Measurements from ENCODE around the gene RBMS3. TPM values are rescaled to one million over a fixed set of nuclear protein-coding genes. Genes with fewer than 3 reads are reported as not detected.
"Not testable (repeated sequence)": the region's sequence is repeated elsewhere in the genome, so short reads cannot be mapped to it uniquely, and the experiment has no call there.

Gene RBMS3
- total and polyA plus RNA-seq, 2 experiments from 2014 or later = 34.9 to 37.1 TPM

DNA sequence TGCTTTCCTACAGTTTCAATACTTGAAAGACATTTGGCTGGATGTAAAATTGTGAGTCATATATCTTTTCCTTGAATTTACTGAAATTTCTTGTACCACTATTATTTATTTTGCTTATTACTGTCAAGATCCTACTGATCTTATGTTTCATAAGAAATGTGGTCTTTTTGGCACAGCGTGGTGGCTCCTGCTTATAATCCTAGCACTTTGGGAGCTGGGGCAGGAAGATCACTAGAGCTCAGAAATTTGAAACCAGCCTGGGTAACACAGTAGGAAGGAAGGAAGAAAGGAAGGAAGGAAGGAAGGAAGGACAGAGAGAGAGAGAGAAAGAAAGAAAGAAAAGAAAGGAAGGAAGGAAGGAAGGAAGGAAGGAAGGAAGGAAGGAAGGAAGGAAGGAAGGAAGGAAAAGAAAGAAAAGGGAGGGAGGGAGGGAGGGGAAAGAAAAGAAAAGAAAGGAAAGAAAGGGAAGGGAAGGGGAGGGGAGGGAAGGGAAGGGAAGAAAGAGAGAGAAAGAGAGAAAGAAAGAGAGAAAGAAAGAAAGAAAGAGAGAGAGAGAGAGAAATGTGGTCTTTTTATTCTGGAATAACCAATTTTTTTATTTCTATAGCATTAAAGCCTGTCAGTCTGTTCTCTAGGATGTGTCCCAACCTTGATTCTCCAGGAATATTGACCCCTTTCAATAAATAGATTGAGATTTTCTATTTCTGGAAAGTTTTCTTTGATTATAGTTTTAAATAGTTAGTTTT is 753.5 kb downstream of the RBMS3 start:
- H2AFZ ChIP-seq = no peak overlapping the region
- no peak overlapping the region for H3K27ac ChIP-seq
- TF ChIP-seq EZH2 (IDR thresholded peaks at IDR 0.05; ENCODE audit: borderline replicate concordance) = no peak
- TF ChIP-seq, protein P1, sequence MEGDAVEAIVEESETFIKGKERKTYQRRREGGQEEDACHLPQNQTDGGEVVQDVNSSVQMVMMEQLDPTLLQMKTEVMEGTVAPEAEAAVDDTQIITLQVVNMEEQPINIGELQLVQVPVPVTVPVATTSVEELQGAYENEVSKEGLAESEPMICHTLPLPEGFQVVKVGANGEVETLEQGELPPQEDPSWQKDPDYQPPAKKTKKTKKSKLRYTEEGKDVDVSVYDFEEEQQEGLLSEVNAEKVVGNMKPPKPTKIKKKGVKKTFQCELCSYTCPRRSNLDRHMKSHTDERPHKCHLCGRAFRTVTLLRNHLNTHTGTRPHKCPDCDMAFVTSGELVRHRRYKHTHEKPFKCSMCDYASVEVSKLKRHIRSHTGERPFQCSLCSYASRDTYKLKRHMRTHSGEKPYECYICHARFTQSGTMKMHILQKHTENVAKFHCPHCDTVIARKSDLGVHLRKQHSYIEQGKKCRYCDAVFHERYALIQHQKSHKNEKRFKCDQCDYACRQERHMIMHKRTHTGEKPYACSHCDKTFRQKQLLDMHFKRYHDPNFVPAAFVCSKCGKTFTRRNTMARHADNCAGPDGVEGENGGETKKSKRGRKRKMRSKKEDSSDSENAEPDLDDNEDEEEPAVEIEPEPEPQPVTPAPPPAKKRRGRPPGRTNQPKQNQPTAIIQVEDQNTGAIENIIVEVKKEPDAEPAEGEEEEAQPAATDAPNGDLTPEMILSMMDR (IDR thresholded peaks at IDR 0.05; ENCODE audit: poor library complexity) = no peak
- no peak for TF ChIP-seq EZH2phosphoT487 (IDR thresholded peaks at IDR 0.05; ENCODE audit: low read depth, severe bottlenecking, unreplicated experiment)
- no peaks in the 10 kb centered on the region for H3K79me2 ChIP-seq
- no peak for DNase-seq (ENCODE audit: low spot score)
- WGBS (ENCODE audit: low lambda C conversion rate, missing lambda C conversion rate) = 68% methylated on average over 1 of the region's 1 CpG
- H3K4me3 ChIP-seq = no peak overlapping the region
- no peaks in the 10 kb centered on the region for H3K9me2 ChIP-seq (replicated peaks; ENCODE audit: insufficient read depth)
- H3K27me3 ChIP-seq = no peaks in the 10 kb centered on the region
- H3K9me3 ChIP-seq (ENCODE audit: low read depth) = no peaks in the 10 kb centered on the region
- H3K36me3 ChIP-seq (replicated peaks; ENCODE audit: insufficient read depth, low read depth) = no peaks in the 10 kb centered on the region
- H3K4me1 ChIP-seq (ENCODE audit: insufficient read depth) = no peaks in the 10 kb centered on the region
- H4K20me1 ChIP-seq (ENCODE audit: insufficient read depth, poor library complexity, severe bottlenecking) = no peaks in the 10 kb centered on the region
- no peak overlapping the region for H3K4me2 ChIP-seq

DNA sequence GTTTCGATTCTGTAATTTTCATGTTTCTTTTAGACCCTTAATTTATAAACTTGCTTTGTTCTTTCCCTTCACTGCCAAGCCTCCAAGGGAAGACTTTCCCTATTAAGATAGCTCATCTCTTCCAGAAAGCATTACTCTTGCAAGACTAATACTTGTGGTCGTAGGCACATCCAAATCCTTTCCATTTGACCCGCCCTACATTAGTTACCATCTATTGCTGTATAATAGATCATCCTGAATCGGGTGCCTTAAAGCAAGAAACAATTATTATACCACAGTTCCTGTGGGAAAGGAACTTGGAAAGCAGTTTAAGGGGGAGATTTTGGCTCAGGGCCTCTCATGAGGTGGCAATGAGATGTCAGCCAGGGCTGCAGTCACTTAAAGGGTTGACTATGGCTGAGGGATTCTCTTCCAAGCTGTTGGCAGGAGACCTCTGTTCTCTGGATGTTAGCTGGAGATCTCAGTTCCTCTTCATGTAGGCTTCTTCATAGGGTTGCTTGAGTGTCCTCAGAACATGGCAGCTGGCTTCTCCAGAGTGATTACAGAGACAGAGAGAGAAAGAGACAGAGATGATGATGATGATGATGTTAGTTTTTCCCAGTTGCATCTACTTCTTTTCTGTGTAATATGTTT is 755.2 kb downstream of the RBMS3 start:
- Histone ChIP-seq H3K4me1 (ENCODE audit: insufficient read depth) (no peaks in the 10 kb centered on the region), H3K4me3 (no peak overlapping the region), H3K79me2 (no peaks in the 10 kb centered on the region), H3K9me2 (replicated peaks; ENCODE audit: insufficient read depth) (no peaks in the 10 kb centered on the region), H3K9me3 (ENCODE audit: low read depth) (no peaks in the 10 kb centered on the region), H3K36me3 (replicated peaks; ENCODE audit: insufficient read depth, low read depth) (no peaks in the 10 kb centered on the region), H2AFZ (no peak overlapping the region), H4K20me1 (ENCODE audit: insufficient read depth, poor library complexity, severe bottlenecking) (no peaks in the 10 kb centered on the region), H3K27ac (peak overlapping the region; percentile 45), H3K4me2 (no peak overlapping the region), H3K27me3 (no peaks in the 10 kb centered on the region)
- WGBS (ENCODE audit: low lambda C conversion rate, missing lambda C conversion rate) = 57% methylated on average over 4 of the region's 4 CpGs
- TF ChIP-seq EZH2 (IDR thresholded peaks at IDR 0.05; ENCODE audit: borderline replicate concordance) (no peak), EZH2phosphoT487 (IDR thresholded peaks at IDR 0.05; ENCODE audit: low read depth, severe bottlenecking, unreplicated experiment) (no peak)
- TF ChIP-seq, protein P1 (IDR thresholded peaks at IDR 0.05; ENCODE audit: poor library complexity) = no peak
- no peak for DNase-seq (ENCODE audit: low spot score)

DNA sequence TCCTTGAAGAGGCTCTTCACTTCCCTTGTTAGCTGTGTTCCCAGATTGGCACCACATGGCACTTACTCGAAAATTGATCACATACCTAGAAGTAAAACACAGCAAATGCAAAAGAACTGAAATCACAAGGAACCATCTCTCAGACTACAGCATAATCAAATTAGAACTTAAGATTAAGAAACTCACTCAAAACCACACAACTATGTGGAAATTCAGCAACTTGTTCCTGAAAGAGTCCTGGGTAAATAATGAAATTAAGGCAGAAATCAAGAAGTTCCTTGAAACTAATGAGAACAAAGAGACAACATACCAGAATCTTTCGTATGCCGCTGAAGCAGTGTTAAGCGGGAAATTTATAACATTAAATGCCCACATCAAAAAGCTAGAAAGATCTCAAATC is 759.3 kb downstream of the RBMS3 start:
- H2AFZ ChIP-seq = no peak overlapping the region
- no peak for DNase-seq (ENCODE audit: low spot score)
- H3K4me1 ChIP-seq (ENCODE audit: insufficient read depth) = peaks cover 5% of the 10 kb centered on the region
- H3K27me3 ChIP-seq = no peaks in the 10 kb centered on the region
- no peaks in the 10 kb centered on the region for H3K9me2 ChIP-seq (replicated peaks; ENCODE audit: insufficient read depth)
- 96% methylated on average over 4 of the region's 4 CpGs for WGBS (ENCODE audit: low lambda C conversion rate, missing lambda C conversion rate)
- TF ChIP-seq EZH2 (IDR thresholded peaks at IDR 0.05; ENCODE audit: borderline replicate concordance) (no peak), EZH2phosphoT487 (IDR thresholded peaks at IDR 0.05; ENCODE audit: low read depth, severe bottlenecking, unreplicated experiment) (no peak)
- TF ChIP-seq, protein P1 (IDR thresholded peaks at IDR 0.05; ENCODE audit: poor library complexity) = no peak
- no peak overlapping the region for H3K4me2 ChIP-seq
- H3K9me3 ChIP-seq (ENCODE audit: low read depth) = no peaks in the 10 kb centered on the region
- no peaks in the 10 kb centered on the region for H4K20me1 ChIP-seq (ENCODE audit: insufficient read depth, poor library complexity, severe bottlenecking)
- H3K36me3 ChIP-seq (replicated peaks; ENCODE audit: insufficient read depth, low read depth) = no peaks in the 10 kb centered on the region
- no peaks in the 10 kb centered on the region for H3K79me2 ChIP-seq
- no peak overlapping the region for H3K4me3 ChIP-seq
- H3K27ac ChIP-seq = no peak overlapping the region

DNA sequence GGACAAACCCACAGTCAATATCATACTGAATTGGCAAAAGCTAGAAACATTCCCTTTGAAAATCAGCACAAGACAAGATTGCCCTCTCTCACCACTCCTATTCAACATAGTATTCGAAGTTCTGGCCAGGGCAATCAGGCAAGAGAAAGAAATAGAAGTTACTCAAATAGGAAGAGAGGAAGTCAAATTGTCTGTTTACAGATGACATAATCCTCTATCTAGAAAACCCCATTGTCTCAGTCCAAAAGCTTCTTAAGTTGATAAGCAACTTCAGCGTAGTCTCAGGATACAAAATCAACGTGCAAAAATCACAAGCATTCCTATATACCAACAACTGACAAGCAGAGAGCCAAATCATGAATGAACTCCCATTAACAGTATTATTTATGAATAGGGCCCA is 760.6 kb downstream of the RBMS3 start:
- DNase-seq (ENCODE audit: low spot score) = not testable (repeated sequence)
- 42% methylated on average over 3 of the region's 3 CpGs for WGBS (ENCODE audit: low lambda C conversion rate, missing lambda C conversion rate)

More for the DNA sequence above, 760.6 kb downstream of the RBMS3 start:
- H3K9me2 ChIP-seq (replicated peaks; ENCODE audit: insufficient read depth); H3K9me3 ChIP-seq (ENCODE audit: low read depth); H3K36me3 ChIP-seq (replicated peaks; ENCODE audit: insufficient read depth, low read depth); H3K4me3 ChIP-seq; H3K79me2 ChIP-seq; H3K27ac ChIP-seq; H2AFZ ChIP-seq; H3K4me1 ChIP-seq (ENCODE audit: insufficient read depth); H3K27me3 ChIP-seq; H4K20me1 ChIP-seq (ENCODE audit: insufficient read depth, poor library complexity, severe bottlenecking); H3K4me2 ChIP-seq: not testable (repeated sequence)

All from hepatocyte (in vitro differentiated cells).